Hematopoietic multipotent progenitor cell treated with erythropoietin and hydrocortisone succinate and interleukin-3 and kit ligand, for 17 days (in vitro differentiated cells): ENCODE measurements around the gene SLC39A11.
"Not testable (repeated sequence)": the region's sequence is repeated elsewhere in the genome, so short reads cannot be mapped to it uniquely, and the experiment has no call there.

Experiments used
- DNase-seq: peaks from one replicate; pipeline ENCODE4 v3.0.0-alpha.2; 2015; ENCODE audit warnings: low spot score

Gene SLC39A11

GRCh38 chr17:73107191-73107590 is 14.7 kb upstream of the SLC39A11 start:
- DNase-seq = no peak

- DNase-seq = no peak
These were observed 12.9 kb upstream of the SLC39A11 start for GRCh38 chr17:73105431-73105830.

GRCh38 chr17:73104450-73104849 is 12.0 kb upstream of the SLC39A11 start:
- DNase-seq = no peak

GRCh38 chr17:73103641-73104335 is 11.3 kb upstream of the SLC39A11 start:
- DNase-seq = no peak

- no peak for DNase-seq
These were observed 8.5 kb upstream of the SLC39A11 start for GRCh38 chr17:73101031-73101430.

GRCh38 chr17:73100363-73100762 is 7.9 kb upstream of the SLC39A11 start:
- DNase-seq = no peak

- no peak for DNase-seq
These were observed 7.0 kb upstream of the SLC39A11 start for GRCh38 chr17:73099511-73099910.

- DNase-seq = no peak
These were observed 6.4 kb upstream of the SLC39A11 start for GRCh38 chr17:73098919-73099318.

- not testable (repeated sequence) for DNase-seq
These were observed 5.7 kb upstream of the SLC39A11 start for GRCh38 chr17:73097973-73098765.

GRCh38 chr17:73096866-73097265 is 4.4 kb upstream of the SLC39A11 start:
- no peak for DNase-seq

- no peak for DNase-seq
These were observed 3.7 kb upstream of the SLC39A11 start for GRCh38 chr17:73096211-73096610.

GRCh38 chr17:73093286-73093685 is 798 bp upstream of the SLC39A11 start:
- DNase-seq = no peak

- DNase-seq = no peak
These were observed 542 bp downstream of the SLC39A11 start for GRCh38 chr17:73091770-73092522.

GRCh38 chr17:73091410-73091769 is 1.1 kb downstream of the SLC39A11 start:
- no peak for DNase-seq

GRCh38 chr17:73090396-73091202 is 1.9 kb downstream of the SLC39A11 start:
- DNase-seq = no peak

GRCh38 chr17:73089322-73090317 is 2.9 kb downstream of the SLC39A11 start:
- DNase-seq = no peak

GRCh38 chr17:73088561-73088960 is 3.9 kb downstream of the SLC39A11 start:
- DNase-seq = no peak

- no peak for DNase-seq
These were observed 9.1 kb downstream of the SLC39A11 start for GRCh38 chr17:73083432-73083831.

GRCh38 chr17:73074566-73074965 is 17.9 kb downstream of the SLC39A11 start:
- DNase-seq = no peak

GRCh38 chr17:73072219-73072962 is 20.1 kb downstream of the SLC39A11 start:
- no peak for DNase-seq
